GM19240 (cell line): ENCODE data around the gene CD300LF.

Experiments
- DNase-seq: peaks from one replicate; pipeline ENCODE4 v3.0.0; 2011; ENCODE audit warnings: low spot score; ENCODE audit not compliant: insufficient read length

Gene CD300LF

DNA sequence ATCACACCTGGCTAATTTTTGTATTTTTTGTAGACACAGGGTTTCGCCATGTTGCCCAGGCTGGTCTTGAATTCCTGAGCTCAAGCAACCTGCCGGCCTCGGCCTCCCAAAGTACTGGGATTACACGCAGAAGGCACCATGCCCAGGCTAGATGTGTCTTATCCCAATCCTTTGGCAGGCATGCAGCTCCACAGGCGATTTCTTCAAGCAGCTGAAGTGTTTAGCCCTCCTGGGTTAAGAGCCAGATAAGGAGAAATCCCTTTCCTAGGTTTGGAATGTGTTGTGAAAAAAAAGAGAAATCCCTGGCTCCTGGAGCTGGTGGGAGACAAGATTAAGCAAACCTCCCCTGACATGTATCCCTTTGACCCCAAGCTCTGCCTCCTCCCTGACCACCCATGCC is 33.7 kb upstream of the CD300LF start:
- no peak for DNase-seq

DNA sequence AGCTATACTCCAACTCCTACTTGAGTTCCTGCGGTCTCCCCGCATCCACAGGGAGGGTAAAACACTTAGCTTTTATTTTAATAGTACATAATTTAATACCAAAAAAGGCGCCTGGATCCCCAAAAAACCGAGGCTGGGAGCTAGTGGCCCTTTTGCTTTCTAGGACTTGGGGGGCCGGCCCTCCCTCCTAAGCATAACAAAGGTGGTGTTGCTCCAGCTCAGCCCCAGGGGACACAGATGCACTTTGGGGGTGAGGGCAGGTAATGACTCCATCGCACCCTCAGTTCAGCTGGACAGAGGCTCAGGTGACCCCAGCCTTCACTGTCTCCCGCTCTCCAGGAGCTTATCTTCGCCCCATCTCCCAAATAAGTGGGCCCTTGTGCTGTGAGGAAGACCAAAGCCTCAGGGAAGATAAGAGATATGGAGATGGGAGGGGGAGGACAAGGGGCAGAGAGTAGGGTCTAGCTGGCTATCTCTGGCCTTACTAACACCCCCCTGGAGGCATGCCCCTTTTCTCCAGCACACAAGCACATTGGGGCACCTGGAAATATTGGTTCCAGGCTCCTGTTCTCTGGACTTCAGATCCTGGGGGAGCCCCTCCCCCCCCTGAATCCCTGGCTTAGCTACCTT is 32.9 kb upstream of the CD300LF start:
- DNase-seq: no peak

DNA sequence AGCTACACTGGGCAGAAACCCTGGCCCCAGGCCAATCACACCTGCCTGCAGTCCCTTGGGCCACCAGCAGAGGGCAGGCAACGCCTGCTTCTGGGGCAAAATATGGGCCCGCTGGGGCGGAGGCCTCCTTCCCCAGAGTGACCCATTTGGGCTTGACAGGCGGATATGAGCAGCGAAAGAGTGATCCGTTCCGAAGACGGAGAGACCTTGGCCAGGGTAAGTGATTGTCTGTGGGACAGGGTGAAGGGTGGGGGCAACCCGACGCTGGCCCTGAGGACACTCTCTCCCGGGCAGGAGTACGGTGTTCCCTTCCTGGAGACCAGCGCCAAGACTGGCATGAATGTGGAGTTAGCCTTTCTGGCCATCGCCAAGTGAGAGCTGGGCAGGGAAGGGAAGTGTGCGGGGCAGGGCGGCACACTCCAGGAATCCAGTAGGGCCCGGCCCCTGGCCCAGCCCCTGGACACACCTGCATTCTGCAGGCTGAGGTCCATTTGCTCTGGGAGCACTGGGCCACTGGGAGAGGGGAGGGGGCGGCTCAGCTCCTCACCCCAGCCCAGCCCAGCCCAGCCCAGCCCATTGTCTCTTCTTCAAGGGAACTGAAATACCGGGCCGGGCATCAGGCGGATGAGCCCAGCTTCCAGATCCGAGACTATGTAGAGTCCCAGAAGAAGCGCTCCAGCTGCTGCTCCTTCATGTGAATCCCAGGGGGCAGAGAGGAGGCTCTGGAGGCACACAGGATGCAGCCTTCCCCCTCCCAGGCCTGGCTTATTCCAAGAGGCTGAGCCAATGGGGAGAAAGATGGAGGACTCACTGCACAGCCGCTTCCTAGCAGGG is 32.2 kb upstream of the CD300LF start:
- no peak for DNase-seq

DNA sequence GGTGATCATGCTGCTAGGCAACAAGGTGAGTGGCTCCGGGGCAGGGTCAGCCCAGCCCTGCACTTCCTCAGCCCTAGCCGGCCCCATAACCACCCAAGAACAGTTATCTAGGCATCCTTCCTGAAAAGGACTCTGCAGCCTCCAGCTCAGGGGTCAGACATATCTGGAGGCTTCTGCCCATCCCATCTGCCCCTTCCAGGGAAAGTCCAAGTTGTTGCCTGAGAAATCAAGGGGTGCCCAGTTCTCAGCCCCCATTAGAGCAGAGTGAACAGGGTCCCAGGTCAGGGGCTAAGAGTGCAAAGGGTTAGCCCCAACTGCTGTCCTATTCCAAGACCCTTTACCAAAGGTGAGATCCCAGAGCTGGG is 31.6 kb upstream of the CD300LF start:
- DNase-seq: no peak

DNA sequence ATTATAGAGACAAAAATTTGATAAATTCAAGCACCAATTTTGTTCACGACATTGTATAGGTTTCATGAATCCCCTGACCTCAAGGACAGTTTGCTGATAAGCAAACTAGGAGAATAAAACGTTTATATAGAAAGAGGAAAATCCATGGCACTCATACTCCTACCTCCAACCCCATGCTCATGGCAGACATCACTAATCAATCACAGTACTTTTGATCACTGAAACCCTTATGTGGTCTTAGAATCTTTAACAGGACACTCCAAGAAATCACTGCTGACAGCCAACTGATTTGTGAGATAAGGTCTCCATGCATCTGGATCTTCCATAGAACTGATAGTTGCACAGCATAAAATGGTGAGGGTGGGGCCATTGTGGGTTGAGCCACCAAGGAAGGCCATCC is 31.0 kb upstream of the CD300LF start:
- DNase-seq: no peak

DNA sequence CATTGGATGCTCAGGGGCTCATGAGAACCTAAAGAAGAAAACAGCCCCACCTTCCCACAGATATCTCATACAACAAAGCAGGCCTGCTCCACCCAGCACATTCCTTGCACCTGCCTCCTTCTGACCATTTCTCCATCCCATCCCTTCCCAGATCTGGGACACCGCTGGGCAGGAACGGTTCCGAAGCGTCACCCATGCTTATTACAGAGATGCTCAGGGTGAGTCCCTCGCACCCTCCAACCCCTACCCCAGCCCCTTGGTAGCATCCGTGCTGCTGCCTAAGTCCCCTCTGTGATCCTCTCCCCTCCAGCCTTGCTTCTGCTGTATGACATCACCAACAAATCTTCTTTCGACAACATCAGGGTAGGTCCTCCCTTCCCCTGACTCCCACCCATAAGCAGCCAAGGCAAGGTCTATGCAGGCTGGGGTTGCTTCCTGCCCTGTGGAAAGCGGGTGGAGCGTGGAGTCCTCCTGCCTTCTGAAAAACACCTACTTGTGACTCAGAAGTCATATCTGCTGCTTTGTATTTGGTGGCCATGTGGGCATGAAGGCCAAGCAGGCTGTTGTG is 30.3 kb upstream of the CD300LF start:
- DNase-seq: no peak

DNA sequence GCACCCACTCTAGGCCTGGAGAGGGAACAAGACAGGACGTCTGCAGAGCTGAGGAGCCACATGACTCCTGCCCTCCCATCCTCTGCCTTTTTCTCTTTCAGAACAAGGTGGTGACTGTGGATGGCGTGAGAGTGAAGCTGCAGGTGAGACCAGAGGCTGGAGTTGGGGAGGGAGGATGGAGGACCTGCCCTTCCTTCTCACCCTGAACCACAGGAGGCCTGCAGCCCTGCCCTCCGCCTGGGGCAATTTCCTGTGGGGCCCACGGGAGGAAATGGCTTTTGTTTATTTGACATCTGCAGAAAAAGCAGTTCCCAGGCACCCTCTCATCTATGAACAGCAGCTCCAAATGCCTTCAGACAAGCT is 29.4 kb upstream of the CD300LF start:
- DNase-seq: no peak

DNA sequence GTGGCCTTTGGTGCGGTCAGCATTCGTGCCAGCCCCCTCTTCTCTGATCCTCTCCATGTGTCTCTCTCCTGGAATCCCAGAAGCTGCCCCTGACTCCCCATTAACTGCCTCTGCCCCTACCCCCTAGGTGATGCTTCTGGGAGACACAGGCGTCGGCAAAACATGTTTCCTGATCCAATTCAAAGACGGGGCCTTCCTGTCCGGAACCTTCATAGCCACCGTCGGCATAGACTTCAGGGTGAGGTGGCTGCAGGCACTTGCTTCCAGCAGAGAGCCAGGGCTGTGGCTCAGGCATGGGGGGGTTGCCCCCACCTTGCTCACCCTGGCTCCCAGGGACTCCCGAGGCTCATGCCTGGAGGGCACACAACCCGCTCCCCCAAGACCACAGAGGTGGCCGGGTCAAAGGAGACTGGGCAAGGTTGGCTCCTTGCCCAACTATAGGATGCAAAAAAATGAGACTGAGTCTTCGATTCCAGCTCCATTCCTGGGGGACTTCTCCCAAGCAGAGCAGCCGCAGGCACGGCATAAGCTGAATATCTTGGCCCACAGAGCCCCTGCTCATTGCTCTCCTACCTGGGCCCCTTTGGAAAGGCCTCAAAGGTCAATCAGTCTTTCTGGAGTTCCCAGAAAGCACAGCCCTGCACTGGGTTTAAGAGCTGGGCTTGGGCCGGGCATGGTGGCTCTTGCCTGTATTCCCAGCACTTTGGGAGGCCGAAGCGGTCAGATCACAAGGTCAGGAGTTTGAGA is 28.1 kb upstream of the CD300LF start:
- DNase-seq: no peak

DNA sequence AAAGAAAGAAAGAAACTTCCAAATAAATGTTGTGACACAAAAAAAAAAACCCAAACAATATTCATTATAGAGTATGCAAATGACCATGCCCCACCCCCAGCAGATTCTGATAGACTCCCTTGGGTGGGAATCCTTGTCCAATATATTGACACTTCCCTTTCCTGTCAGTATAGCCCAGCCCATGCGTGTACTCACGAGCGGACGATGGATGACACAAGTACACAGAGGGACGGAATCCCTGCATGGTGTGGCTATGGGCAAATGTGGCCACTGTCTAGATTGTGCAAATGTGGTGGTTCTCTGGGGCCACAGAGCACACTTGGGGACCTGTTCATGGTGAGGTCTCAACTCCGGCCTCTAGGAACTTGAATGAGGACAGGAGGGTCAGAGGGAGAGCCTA is 27.4 kb upstream of the CD300LF start:
- DNase-seq: no peak

DNA sequence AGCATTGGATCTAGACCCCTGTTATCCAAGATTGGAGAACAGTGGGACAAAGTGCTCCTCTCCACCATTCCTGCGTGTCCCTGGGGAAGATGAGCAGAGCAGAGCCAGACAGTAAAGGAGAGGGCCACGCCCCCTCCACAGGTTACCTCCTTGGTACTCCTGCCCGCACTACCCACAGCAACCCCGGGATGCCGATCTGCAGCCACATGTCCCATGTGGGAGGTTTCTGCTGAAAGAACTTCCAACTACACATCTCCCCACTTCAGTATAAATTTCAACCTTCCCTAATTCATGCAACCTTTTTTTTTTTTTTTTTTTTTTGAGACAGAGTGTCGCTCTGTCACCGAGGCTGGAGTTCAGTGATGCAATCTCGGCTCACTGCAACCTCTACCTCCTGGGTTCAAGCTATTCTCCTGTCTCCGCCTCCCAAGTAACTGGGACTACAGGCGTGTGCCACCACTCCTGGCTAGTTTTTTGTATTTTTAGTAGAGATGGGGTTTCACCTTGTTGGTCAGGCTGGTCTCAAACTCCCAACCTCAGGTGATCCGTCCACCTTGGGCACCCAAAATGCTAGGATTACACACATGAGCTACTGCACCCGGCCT is 26.6 kb upstream of the CD300LF start:
- DNase-seq: no peak

DNA sequence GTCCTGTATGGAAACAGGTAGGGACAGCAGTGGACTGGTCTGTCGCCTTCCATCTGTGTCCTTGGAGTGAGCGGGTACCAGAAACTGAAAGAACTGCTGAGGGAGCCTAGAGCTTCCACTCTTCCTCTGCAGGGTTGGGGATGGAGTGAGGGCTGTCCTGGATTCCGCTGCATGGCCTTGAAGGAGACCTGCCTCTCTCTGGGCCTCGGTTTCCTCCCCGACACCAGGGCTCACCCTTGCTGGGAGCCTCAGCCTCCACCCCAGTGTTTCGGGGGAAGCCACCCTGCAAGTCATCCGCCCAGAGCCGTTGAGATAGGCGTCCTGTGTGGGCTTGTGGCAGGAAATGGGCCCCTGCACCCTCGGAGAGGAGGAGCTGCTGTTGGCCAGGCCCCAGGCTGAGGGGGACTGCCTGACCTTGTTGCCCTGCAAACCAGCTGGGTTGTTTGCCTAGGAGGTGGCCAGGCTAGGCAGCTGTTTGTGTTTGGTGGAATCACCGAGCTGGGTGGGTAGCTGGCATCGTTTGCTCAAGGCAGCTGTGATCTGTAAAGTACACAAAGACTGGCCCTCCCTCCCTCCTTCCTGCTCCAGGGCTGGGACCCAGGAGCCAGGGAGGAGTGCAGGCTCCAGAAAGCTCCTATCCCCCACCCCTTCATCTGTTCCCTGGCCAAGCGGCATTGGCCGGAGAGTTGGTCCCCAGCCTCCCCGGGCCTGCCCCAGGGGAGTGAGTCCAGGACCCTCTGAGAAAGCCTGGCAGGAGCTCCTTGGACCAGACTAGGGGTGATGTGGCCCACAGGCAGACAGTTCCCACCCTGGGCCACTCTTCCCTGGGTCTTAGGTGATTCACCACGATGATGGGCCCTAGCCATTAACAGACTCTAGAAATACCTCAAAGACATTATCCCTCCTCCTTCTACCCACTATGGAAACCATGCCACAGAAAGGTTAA is 25.6 kb upstream of the CD300LF start:
- DNase-seq: no peak

DNA sequence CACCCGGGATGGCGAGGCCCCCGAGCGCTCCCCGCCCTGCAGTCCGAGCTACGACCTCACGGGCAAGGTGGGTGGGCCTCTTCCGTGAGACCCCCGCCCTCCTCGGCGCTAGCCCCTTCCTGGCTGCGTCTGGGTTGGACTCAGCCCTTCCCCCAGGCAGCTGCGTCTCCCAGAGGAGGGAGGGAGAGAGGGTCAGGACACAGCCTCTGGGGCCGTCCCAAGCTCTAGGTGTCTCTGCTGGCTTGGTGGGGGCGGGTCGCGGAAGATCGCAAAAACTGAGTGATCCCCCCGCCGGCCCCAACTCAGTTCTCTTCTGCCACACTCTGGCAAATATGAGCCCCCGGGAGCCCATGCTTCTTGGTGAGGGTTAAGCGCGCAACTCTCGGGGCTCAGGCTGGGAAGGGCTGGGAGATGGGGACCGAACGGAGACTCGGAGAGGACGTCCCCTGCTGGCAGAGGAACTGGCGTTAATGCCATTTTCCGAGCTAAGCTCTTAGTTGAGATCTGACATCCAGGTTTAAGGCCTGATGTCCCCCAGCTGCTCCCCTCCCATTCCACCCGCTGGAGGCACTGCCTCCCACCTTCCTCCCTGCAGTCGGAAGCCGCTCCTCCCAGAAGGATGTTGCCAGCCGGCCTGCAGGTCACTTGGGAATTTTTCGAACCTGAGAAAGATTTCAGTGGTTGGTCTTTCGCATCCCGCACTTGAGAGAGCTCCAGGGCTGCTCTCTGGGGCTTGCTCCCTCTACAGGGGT is 24.8 kb upstream of the CD300LF start:
- DNase-seq: no peak

DNA sequence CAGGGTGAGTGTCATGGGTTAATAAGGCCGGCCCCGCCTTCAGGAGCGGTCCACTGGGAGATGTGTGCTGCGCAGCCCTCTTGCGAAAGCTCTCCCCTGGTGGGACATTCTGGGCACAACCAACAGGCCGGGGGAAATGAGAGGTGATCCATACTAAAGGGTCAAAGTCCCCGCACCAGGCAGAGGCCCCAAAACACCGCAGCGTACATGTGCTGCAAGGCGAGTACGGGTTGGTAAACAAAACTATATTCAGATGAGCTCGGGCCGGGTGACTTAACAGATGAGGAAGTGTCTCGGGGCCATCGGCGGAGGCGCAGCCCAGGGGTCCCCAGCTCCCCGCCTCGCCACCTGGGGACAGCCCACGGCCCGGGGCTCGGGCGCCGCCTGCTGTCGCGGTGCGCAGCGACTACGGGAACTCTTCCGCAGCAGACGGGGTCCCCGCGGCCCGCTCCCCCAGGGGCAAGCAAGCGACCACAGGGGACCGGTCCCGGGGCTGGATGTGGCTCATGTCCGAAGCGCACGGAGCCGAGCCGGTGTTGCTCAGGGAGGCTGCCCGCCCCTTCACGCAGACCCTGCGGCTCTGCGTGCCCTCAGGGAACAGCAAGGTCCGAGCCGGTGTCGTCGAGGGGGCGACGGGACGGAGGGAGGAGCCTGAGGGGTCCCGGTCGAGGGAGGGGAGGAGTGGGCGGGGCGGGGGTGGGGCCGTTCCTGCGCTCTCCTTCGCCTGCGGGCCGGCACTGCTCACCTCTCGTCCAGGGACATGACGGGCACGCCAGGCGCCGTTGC is 24.0 kb upstream of the CD300LF start, which contains the start of gene RAB37:
RAB37 (plus strand) TSS at position 744 of the 786 bp plus-strand sequence; CDS start at position 761, 17 bp downstream.
- DNase-seq: no peak

DNA sequence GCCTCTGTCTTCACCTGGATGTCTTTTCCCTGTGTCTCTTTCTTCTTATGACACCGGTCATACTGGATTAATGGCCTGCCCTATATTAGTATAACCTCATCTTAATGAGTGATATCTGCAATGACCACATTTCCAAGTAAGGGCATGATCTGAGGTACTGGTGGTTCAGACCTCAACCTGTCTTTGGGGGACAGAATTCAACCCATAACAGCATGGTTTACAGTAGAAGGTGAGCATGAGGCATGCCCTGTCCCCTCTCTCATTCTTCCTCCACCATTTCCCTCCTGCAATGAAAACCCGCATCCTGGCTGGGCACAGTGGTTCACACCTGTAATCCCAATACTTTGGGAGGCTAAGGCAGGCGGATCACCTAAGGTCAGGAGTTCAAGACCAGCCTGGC is 21.5 kb upstream of the CD300LF start:
- DNase-seq: no peak

DNA sequence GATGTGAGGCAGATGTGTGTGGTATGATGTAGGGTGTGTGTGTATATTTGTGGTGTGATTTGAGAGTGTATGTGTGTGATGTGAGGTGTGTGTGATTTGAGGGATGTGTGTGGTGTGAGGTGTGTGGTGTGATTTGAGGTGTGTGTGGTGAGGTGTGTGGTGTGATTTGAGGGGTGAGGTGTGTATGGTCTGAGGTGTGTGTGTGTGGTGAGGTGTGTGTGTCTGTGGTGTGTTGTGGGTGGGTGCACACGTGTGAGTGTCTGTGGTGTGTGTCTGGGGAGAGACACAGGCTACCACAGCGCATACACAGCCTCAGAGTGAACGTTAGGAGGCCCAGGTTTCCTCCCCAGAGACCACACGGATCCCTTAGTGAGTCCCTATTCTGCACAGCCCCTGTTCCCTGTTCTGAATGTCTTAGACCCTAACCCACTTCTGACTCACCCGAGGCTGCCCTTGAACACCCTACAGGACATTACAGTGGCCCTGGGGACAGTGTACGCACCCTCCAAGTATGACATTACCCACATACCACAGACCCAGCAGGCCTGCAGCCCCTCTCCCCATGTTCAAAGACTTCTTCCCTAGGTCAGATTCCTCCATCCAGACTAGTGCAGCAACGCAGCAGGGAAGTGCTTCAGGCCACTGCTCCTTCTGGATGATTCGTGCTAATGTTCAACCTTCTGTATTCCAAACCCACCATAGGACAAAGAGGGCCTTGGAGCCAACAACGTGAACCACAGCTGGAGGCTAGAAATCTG is 20.8 kb upstream of the CD300LF start:
- DNase-seq: no peak

DNA sequence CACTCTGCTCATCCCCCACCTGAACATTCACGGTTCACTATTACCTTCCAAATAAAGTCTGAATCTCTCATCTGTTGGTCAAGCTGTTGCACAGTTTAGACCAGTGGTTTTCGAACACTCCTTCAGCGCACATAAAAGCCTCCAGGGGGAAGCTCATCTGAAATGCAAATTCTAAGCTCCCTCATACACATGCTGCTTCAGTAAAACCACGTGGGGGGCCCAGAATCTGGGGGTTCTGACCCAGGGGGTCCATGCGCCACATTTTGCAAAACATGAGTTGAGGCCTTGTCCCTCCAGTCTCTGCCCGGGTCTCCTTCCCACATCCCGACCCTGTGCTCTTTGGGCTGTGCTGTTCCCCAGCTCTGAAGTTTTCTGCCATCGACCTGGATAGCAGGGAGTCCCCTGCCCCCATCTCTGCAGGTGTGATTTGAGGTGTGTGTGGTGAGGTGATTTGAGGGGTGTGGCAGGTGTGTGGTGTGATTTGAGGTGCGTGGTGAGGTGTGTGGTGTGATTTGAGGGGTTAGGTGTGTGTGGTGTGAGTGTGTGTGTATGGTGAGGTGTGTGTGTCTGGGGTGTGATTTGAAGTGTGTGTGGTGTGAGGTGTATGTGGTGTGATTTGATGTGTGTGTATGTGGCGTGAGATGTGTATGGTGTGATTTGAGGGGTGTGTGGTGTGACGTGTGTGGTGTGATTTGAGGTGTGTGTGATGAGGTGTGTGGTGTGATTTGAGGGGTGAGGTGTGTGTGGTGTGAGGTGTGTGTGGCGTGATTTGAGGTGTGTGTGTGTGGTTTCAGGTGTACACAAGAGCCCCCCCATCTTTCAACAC is 19.5 kb upstream of the CD300LF start:
- DNase-seq: no peak

DNA sequence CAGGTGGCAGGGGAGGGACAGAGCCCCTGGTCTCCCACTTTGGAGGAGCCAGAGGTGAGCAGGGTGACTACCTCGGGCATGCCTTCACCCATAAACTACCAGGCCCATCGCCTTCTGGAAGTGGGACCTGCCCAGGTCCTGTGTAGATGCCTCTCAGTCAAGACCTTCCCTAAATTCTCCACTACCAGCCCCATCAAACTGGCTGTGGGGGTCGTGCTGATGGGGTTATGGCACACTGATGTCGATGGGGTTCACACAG is 18.6 kb upstream of the CD300LF start:
- no peak for DNase-seq
